K562 (cell line): ENCODE data around the gene ACKR3.

Experiments
- EZH2 ChIP-seq: IDR thresholded peaks from 2 replicates; pipeline ENCODE4 v1.6.1; 2012; ENCODE audit warnings: low read depth, mild to moderate bottlenecking, inconsistent platforms, low read length, borderline replicate concordance
- FUS ChIP-seq: fragments of 200-400 bp; formaldehyde crosslinking; optimal IDR thresholded peaks from 2 replicates; pipeline ENCODE3; 2017; ENCODE audit warnings: low read depth, low read length
- JUND ChIP-seq, 2 experiments: IDR thresholded peaks; 2 replicates in 1 of 2; 3 replicates in 1 of 2; pipeline ENCODE4 v1.6.1; 2011; ENCODE audit warnings: borderline replicate concordance in 2 of 2, low read depth in 2 of 2, low read length in 2 of 2, improper control_type of control experiment in 1 of 2, missing biosample characterization in 1 of 2, missing genetic modification characterization in 1 of 2, missing genetic modification reagents in 1 of 2
- KAT2B ChIP-seq: IDR thresholded peaks from one replicate; pipeline ENCODE4 v1.6.1; 2012; ENCODE audit warnings: low read depth, mild to moderate bottlenecking, control low read depth, inconsistent platforms, low read length, moderate library complexity
- RBM39 ChIP-seq: fragments of 200-400 bp; formaldehyde crosslinking; optimal IDR thresholded peaks from 2 replicates; pipeline ENCODE3; 2018; ENCODE audit warnings: low read depth, low read length
- REST ChIP-seq, 2 experiments: fragments of 450-650 bp; formaldehyde crosslinking in 1 of 2; IDR thresholded peaks; 2 replicates each; pipeline versions ENCODE4 v1.4.0 to v1.6.1; 2014 to 2020; ENCODE audit warnings: mild to moderate bottlenecking in 2 of 2, borderline replicate concordance in 1 of 2, low read depth in 1 of 2
- RFX5 ChIP-seq: IDR thresholded peaks from 2 replicates; pipeline ENCODE4 v1.6.1; 2011; ENCODE audit warnings: low read depth, mild to moderate bottlenecking, improper control_type of control experiment, low read length
- STAT5B ChIP-seq: fragments of 250-450 bp; sonication (Bioruptor Pico); IDR thresholded peaks from 2 replicates; pipeline ENCODE4 v1.8.0; 2021; ENCODE audit warnings: mild to moderate bottlenecking, inconsistent platforms
- U2AF1 ChIP-seq: fragments of 200-400 bp; formaldehyde crosslinking; optimal IDR thresholded peaks from 2 replicates; pipeline ENCODE3; 2017; ENCODE audit warnings: mild to moderate bottlenecking, low read depth, low read length, moderate library complexity
- USF2 ChIP-seq: sonication (generic); formaldehyde crosslinking; IDR thresholded peaks from 2 replicates; pipeline ENCODE4 v1.5.0; 2020; ENCODE audit warnings: missing genetic modification reagents
- ZBTB1 ChIP-seq: sonication (generic); formaldehyde crosslinking; IDR thresholded peaks from 2 replicates; pipeline ENCODE4 v1.8.1; 2023; ENCODE audit warnings: missing genetic modification reagents, low read depth, mild to moderate bottlenecking, borderline replicate concordance
- ZNF274 ChIP-seq: IDR thresholded peaks from 2 replicates; pipeline ENCODE4 v1.6.1; 2011; ENCODE audit warnings: low read depth, mild to moderate bottlenecking, low read length, moderate library complexity, borderline replicate concordance
- TF ChIP-seq, protein P1 (sequence below): fragments of 200-600 bp; sonication (generic); IDR thresholded peaks from one replicate; pipeline ENCODE4 v1.6.1; 2012; ENCODE audit warnings: mild to moderate bottlenecking, low read depth, low read length, inconsistent platforms

GRCh38 chr2:236583621-236584203, 14.1 kb downstream of the ACKR3 start:
- TF ChIP-seq EZH2 (no peak), JUND (IDR thresholded peaks at IDR 0.05; ENCODE audit: borderline replicate concordance, low read depth, low read length) (no peak), JUND (tag; IDR thresholded peaks at IDR 0.05; ENCODE audit: borderline replicate concordance, low read depth, low read length) (no peak), KAT2B (no peak), ZNF274 (no peak), STAT5B (CRISPR knock-in tag) (no peak), ZBTB1 (CRISPR knock-in tag) (no peak), REST (IDR thresholded peaks at IDR 0.05; ENCODE audit: borderline replicate concordance) (no peak), REST (CRISPR knock-in tag; IDR thresholded peaks at IDR 0.05; ENCODE audit: low read depth) (no peak), U2AF1 (no peak), USF2 (CRISPR knock-in tag) (no peak), RFX5 (no peak), RBM39 (no peak), FUS (no peak)
- TF ChIP-seq, protein P1, sequence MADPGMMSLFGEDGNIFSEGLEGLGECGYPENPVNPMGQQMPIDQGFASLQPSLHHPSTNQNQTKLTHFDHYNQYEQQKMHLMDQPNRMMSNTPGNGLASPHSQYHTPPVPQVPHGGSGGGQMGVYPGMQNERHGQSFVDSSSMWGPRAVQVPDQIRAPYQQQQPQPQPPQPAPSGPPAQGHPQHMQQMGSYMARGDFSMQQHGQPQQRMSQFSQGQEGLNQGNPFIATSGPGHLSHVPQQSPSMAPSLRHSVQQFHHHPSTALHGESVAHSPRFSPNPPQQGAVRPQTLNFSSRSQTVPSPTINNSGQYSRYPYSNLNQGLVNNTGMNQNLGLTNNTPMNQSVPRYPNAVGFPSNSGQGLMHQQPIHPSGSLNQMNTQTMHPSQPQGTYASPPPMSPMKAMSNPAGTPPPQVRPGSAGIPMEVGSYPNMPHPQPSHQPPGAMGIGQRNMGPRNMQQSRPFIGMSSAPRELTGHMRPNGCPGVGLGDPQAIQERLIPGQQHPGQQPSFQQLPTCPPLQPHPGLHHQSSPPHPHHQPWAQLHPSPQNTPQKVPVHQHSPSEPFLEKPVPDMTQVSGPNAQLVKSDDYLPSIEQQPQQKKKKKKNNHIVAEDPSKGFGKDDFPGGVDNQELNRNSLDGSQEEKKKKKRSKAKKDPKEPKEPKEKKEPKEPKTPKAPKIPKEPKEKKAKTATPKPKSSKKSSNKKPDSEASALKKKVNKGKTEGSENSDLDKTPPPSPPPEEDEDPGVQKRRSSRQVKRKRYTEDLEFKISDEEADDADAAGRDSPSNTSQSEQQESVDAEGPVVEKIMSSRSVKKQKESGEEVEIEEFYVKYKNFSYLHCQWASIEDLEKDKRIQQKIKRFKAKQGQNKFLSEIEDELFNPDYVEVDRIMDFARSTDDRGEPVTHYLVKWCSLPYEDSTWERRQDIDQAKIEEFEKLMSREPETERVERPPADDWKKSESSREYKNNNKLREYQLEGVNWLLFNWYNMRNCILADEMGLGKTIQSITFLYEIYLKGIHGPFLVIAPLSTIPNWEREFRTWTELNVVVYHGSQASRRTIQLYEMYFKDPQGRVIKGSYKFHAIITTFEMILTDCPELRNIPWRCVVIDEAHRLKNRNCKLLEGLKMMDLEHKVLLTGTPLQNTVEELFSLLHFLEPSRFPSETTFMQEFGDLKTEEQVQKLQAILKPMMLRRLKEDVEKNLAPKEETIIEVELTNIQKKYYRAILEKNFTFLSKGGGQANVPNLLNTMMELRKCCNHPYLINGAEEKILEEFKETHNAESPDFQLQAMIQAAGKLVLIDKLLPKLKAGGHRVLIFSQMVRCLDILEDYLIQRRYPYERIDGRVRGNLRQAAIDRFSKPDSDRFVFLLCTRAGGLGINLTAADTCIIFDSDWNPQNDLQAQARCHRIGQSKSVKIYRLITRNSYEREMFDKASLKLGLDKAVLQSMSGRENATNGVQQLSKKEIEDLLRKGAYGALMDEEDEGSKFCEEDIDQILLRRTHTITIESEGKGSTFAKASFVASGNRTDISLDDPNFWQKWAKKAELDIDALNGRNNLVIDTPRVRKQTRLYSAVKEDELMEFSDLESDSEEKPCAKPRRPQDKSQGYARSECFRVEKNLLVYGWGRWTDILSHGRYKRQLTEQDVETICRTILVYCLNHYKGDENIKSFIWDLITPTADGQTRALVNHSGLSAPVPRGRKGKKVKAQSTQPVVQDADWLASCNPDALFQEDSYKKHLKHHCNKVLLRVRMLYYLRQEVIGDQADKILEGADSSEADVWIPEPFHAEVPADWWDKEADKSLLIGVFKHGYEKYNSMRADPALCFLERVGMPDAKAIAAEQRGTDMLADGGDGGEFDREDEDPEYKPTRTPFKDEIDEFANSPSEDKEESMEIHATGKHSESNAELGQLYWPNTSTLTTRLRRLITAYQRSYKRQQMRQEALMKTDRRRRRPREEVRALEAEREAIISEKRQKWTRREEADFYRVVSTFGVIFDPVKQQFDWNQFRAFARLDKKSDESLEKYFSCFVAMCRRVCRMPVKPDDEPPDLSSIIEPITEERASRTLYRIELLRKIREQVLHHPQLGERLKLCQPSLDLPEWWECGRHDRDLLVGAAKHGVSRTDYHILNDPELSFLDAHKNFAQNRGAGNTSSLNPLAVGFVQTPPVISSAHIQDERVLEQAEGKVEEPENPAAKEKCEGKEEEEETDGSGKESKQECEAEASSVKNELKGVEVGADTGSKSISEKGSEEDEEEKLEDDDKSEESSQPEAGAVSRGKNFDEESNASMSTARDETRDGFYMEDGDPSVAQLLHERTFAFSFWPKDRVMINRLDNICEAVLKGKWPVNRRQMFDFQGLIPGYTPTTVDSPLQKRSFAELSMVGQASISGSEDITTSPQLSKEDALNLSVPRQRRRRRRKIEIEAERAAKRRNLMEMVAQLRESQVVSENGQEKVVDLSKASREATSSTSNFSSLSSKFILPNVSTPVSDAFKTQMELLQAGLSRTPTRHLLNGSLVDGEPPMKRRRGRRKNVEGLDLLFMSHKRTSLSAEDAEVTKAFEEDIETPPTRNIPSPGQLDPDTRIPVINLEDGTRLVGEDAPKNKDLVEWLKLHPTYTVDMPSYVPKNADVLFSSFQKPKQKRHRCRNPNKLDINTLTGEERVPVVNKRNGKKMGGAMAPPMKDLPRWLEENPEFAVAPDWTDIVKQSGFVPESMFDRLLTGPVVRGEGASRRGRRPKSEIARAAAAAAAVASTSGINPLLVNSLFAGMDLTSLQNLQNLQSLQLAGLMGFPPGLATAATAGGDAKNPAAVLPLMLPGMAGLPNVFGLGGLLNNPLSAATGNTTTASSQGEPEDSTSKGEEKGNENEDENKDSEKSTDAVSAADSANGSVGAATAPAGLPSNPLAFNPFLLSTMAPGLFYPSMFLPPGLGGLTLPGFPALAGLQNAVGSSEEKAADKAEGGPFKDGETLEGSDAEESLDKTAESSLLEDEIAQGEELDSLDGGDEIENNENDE, result no peak
